Measurements from ENCODE around the gene RNF220. TPM values are rescaled to one million over a fixed set of nuclear protein-coding genes. Genes with fewer than 3 reads are reported as not detected.

The RNF220 gene
- total RNA-seq, 4 donors from 2014 or later, result 112 to 134 (median 132) TPM

DNA sequence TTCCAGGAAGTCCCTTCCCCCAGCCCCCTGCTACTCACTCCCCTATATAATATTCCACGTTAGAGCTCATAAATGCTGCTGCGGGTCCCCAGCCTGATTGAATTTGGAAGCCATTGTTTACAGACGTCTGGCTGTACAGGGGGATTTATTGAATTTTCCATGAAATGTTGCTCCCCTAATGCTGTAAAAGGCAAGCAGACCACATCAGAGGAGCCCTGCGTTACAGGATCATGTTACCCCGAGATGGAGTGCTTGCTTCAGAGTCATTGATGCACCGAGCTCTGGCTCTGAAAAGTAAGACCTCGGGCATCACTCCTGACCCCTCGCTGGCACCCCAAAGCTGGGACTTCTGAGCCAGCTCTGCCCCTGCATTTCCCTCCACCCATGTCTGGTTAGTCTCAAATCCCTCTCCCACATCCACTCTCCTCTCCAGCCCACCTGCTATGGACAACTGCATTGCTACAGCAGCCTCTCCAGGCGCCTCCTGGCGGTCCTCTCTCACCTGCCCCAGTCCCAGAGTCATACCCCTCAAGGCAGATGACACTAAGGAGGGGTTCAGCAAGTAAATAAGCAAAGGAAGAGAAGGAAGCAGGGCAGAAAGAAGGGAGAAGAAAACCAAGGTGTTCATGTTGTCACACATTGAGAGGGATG lies 141.5 kb downstream of the RNF220 start:
- no peaks in the 10 kb centered on the region for H3K4me1 ChIP-seq
- WGBS, 2 donors (ENCODE audit: low coverage in 1 of 2), result 68 to 73% methylated on average over 4 to 6 of the region's 10 CpGs

DNA sequence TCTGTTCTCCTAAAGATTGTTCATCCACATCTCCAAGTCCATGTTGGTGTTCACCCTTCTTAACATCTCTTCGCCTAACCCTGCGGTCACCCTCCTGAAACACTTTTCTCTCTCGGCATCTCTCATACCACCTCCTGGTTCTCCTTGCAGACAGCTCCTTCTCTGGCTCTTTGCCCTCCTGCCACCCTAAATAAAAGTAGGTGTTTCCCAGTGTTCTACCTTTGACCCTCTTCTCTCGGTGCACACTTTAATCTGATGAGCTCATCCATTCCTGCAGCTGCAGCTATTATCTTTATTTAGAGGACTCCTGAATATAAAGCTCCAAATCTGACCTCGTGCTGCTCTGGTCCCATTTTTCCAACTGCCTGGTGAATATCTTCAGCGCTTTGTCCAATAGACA lies 142.3 kb downstream of the RNF220 start:
- TF ChIP-seq POLR2AphosphoS5 (IDR thresholded peaks at IDR 0.05) (no peak), POLR2A (IDR thresholded peaks at IDR 0.05) (no peak), EP300 (IDR thresholded peaks at IDR 0.05) (no peak)
- TF ChIP-seq, protein P1, sequence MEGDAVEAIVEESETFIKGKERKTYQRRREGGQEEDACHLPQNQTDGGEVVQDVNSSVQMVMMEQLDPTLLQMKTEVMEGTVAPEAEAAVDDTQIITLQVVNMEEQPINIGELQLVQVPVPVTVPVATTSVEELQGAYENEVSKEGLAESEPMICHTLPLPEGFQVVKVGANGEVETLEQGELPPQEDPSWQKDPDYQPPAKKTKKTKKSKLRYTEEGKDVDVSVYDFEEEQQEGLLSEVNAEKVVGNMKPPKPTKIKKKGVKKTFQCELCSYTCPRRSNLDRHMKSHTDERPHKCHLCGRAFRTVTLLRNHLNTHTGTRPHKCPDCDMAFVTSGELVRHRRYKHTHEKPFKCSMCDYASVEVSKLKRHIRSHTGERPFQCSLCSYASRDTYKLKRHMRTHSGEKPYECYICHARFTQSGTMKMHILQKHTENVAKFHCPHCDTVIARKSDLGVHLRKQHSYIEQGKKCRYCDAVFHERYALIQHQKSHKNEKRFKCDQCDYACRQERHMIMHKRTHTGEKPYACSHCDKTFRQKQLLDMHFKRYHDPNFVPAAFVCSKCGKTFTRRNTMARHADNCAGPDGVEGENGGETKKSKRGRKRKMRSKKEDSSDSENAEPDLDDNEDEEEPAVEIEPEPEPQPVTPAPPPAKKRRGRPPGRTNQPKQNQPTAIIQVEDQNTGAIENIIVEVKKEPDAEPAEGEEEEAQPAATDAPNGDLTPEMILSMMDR (IDR thresholded peaks at IDR 0.05), result no peak
- Histone ChIP-seq H3K36me3 (no peaks in the 10 kb centered on the region), H3K27ac (no peak overlapping the region), H3K27me3 (peaks cover 51% of the 10 kb centered on the region), H3K4me1 (no peaks in the 10 kb centered on the region), H3K4me3 (no peak overlapping the region), H3K9me3 (no peaks in the 10 kb centered on the region)
- ATAC-seq, result no peak
- 67 to 81% methylated on average over 6 of the region's 6 CpGs for WGBS, 2 donors (ENCODE audit: low coverage in 1 of 2)

More for the DNA sequence above, 141.5 kb downstream of the RNF220 start:
- H3K27me3 ChIP-seq, result peaks cover 57% of the 10 kb centered on the region
- H3K4me3 ChIP-seq, result no peak overlapping the region
- no peaks in the 10 kb centered on the region for H3K9me3 ChIP-seq
- H3K27ac ChIP-seq, result no peak overlapping the region
- H3K36me3 ChIP-seq, result no peaks in the 10 kb centered on the region
- no peak for ATAC-seq
- TF ChIP-seq, protein P1 (IDR thresholded peaks at IDR 0.05), result no peak
- TF ChIP-seq POLR2A (IDR thresholded peaks at IDR 0.05) (no peak), POLR2AphosphoS5 (IDR thresholded peaks at IDR 0.05) (no peak), EP300 (IDR thresholded peaks at IDR 0.05) (no peak)

DNA sequence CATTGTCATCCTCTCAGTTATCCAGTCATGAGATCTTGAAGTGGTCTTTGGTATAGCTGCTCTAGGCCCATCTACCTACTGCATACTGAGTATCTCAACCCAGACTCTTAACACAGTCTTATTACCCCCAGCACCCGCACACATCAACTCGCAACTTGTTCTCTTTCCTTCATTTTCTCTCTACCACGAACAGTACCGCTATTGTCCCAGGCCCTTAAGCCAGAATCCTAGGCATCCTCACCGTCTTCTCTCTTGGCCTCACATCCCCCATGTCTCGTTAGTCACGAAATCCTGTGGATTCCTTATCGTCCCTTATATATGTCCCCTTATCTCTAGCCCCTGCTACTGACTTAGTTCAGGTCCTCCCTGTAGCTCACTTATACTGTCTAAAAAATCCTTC lies 142.8 kb downstream of the RNF220 start:
- Histone ChIP-seq H3K27ac (no peak overlapping the region), H3K4me3 (no peak overlapping the region), H3K4me1 (no peaks in the 10 kb centered on the region), H3K36me3 (no peaks in the 10 kb centered on the region), H3K9me3 (no peaks in the 10 kb centered on the region), H3K27me3 (peaks cover 46% of the 10 kb centered on the region)
- 73% methylated on average over 8 of the region's 8 CpGs; no CpG with 5 or more reads in 1 of the 2 donors for WGBS, 2 donors (ENCODE audit: low coverage in 1 of 2)
- TF ChIP-seq, protein P1 (IDR thresholded peaks at IDR 0.05), result no peak
- TF ChIP-seq POLR2AphosphoS5 (IDR thresholded peaks at IDR 0.05) (no peak), EP300 (IDR thresholded peaks at IDR 0.05) (no peak), POLR2A (IDR thresholded peaks at IDR 0.05) (no peak)
- no peak for ATAC-seq

DNA sequence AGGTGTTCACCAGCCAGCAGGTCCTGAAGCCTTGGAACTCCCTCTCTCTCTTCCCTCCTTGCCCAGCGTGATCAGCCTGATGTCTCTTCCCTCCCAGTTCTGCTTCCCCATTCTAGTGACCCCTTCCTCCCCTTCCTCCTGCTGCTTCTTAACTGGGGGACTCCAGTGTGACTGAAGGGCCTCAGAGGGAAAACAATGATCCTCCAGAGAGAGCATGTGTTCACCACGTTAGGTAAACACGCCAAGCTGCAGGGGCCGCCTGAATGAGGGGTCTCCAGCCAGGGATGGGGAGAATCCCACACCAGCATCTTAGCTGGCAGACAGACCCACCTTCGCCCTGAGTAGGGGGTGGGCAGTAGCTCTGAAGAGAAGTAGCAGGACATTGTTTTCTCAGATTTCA lies 144.5 kb downstream of the RNF220 start:
- WGBS, 2 donors (ENCODE audit: low coverage in 1 of 2), result 20 to 50% methylated on average over 1 to 4 of the region's 5 CpGs

More for the DNA sequence above, 144.5 kb downstream of the RNF220 start:
- TF ChIP-seq EP300 (IDR thresholded peaks at IDR 0.05), result no peak
- TF ChIP-seq POLR2AphosphoS5 (IDR thresholded peaks at IDR 0.05), result no peak
- TF ChIP-seq POLR2A (IDR thresholded peaks at IDR 0.05), result no peak
- TF ChIP-seq, protein P1 (IDR thresholded peaks at IDR 0.05), result no peak
- H3K4me1 ChIP-seq, result no peaks in the 10 kb centered on the region
- no peaks in the 10 kb centered on the region for H3K36me3 ChIP-seq
- no peaks in the 10 kb centered on the region for H3K9me3 ChIP-seq
- no peak overlapping the region for H3K27ac ChIP-seq
- H3K27me3 ChIP-seq, result peaks cover 33% of the 10 kb centered on the region
- no peak overlapping the region for H3K4me3 ChIP-seq
- ATAC-seq, result no peak
